ENCODE results near the gene MKS1. TPM values are rescaled to one million over a fixed set of nuclear protein-coding genes. Genes with fewer than 3 reads are reported as not detected.

The MKS1 gene
- polyA plus RNA-seq, 1 donor from 2014 or later = 32.9 TPM

- H3K4me2 ChIP-seq (ENCODE audit: low read length) = no peak overlapping the region
- no peak overlapping the region for H3K4me3 ChIP-seq (ENCODE audit: low read length)
- H2AFZ ChIP-seq (ENCODE audit: low read depth, low read length) = no peak overlapping the region
- TF ChIP-seq REST (IDR thresholded peaks at IDR 0.05; ENCODE audit: borderline replicate concordance) (no peak), EP300 (conservative IDR thresholded peaks at IDR 0.05; ENCODE audit: poor library complexity, severe bottlenecking) (no peak), TAF1 (IDR thresholded peaks at IDR 0.05; ENCODE audit: low read depth) (no peak), RAD21 (conservative IDR thresholded peaks at IDR 0.05) (no peak), POLR2AphosphoS5 (IDR thresholded peaks at IDR 0.05) (no peak), EZH2 (IDR thresholded peaks at IDR 0.05; ENCODE audit: borderline replicate concordance, insufficient read depth, low read length, poor library complexity, severe bottlenecking) (no peak), CTCF (IDR thresholded peaks at IDR 0.05; ENCODE audit: poor library complexity, severe bottlenecking) (no peak), MXI1 (conservative IDR thresholded peaks at IDR 0.05; ENCODE audit: poor library complexity, severe bottlenecking) (no peak), SMC3 (conservative IDR thresholded peaks at IDR 0.05; ENCODE audit: poor library complexity) (no peak)
- no peak overlapping the region for H3K9ac ChIP-seq (ENCODE audit: low read length)
- H3K79me2 ChIP-seq (replicated peaks; ENCODE audit: insufficient read depth, low read length) = no peaks in the 10 kb centered on the region
- no peak overlapping the region for H3K27ac ChIP-seq (ENCODE audit: low read length)
- H3K9me2 ChIP-seq (ENCODE audit: insufficient read depth, low read length) = no peaks in the 10 kb centered on the region
- no peaks in the 10 kb centered on the region for H3K9me3 ChIP-seq (ENCODE audit: low read length)
- no peaks in the 10 kb centered on the region for H3F3A ChIP-seq (ENCODE audit: insufficient read depth, low read length, poor library complexity, severe bottlenecking)
- peaks cover 3% of the 10 kb centered on the region for H3K27me3 ChIP-seq (ENCODE audit: insufficient read depth, low read depth, low read length)
- no peaks in the 10 kb centered on the region for H4K20me1 ChIP-seq (ENCODE audit: insufficient read depth)
- no peaks in the 10 kb centered on the region for H3K36me3 ChIP-seq (ENCODE audit: insufficient read depth, low read length)
Measured at GRCh38 chr17:58233543-58233942, 14.5 kb upstream of the MKS1 start.

- no peak overlapping the region for H3K4me3 ChIP-seq (ENCODE audit: low read length)
Measured at GRCh38 chr17:58232707-58233156, 13.7 kb upstream of the MKS1 start.

More at GRCh38 chr17:58232707-58233156, 13.7 kb upstream of the MKS1 start:
- H2AFZ ChIP-seq (ENCODE audit: low read depth, low read length) = no peak overlapping the region
- H3F3A ChIP-seq (ENCODE audit: insufficient read depth, low read length, poor library complexity, severe bottlenecking) = no peaks in the 10 kb centered on the region
- H3K9me3 ChIP-seq (ENCODE audit: low read length) = no peaks in the 10 kb centered on the region
- no peak overlapping the region for H3K9ac ChIP-seq (ENCODE audit: low read length)
- no peak for TF ChIP-seq CTCF (IDR thresholded peaks at IDR 0.05; ENCODE audit: poor library complexity, severe bottlenecking)
- TF ChIP-seq EP300 (conservative IDR thresholded peaks at IDR 0.05; ENCODE audit: poor library complexity, severe bottlenecking) = no peak
- no peak for TF ChIP-seq REST (IDR thresholded peaks at IDR 0.05; ENCODE audit: borderline replicate concordance)
- no peak for TF ChIP-seq EZH2 (IDR thresholded peaks at IDR 0.05; ENCODE audit: borderline replicate concordance, insufficient read depth, low read length, poor library complexity, severe bottlenecking)
- no peak for TF ChIP-seq POLR2AphosphoS5 (IDR thresholded peaks at IDR 0.05)
- no peak for TF ChIP-seq RAD21 (conservative IDR thresholded peaks at IDR 0.05)
- no peak overlapping the region for H3K4me2 ChIP-seq (ENCODE audit: low read length)
- H3K79me2 ChIP-seq (replicated peaks; ENCODE audit: insufficient read depth, low read length) = no peaks in the 10 kb centered on the region
- H4K20me1 ChIP-seq (ENCODE audit: insufficient read depth) = no peaks in the 10 kb centered on the region
- no peaks in the 10 kb centered on the region for H3K9me2 ChIP-seq (ENCODE audit: insufficient read depth, low read length)
- H3K27ac ChIP-seq (ENCODE audit: low read length) = no peak overlapping the region
- H3K27me3 ChIP-seq (ENCODE audit: insufficient read depth, low read depth, low read length) = peaks cover 3% of the 10 kb centered on the region
- H3K36me3 ChIP-seq (ENCODE audit: insufficient read depth, low read length) = no peaks in the 10 kb centered on the region
